GM21528 (cell line): Measurements from ENCODE around the gene DNAAF5.

Experiments used
- ATAC-seq: cut with Tn5 transposase; IDR thresholded peaks from one replicate; pipeline ENCODE4 v1.9.1; 2021; ENCODE audit warnings: mild to moderate bottlenecking, moderate library complexity; ENCODE audit not compliant: unreplicated experiment, low FRiP score

The DNAAF5 gene

GRCh38 chr7:726084-726853 lies at the start of gene DNAAF5:
Gene DNAAF5, plus strand, starts transcription at chr7:726699. Its CDS starts 22 bp downstream, at chr7:726721.
- peak; percentile 86 for ATAC-seq

DNA sequence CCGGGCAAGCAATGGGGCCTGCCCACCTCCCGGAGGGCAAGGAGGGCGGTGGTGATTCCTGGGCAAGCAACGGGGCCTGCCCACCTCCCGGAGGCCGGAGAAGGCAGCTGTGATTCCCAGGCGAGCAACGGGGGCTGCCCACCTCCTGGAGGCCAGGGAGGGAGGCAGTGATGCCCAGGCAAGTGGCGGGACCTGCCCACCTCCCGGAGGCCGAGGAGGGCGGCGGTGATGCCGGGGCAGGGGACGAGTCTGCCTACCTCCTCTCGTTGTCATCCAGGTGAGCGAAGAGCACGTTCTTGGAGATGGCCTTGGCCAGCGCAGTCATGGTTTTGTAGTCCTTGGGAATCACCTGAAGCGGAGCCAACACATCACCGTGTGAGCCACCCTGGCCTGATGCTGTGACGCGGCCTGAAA lies 49.5 kb upstream of the DNAAF5 start:
- ATAC-seq = no peak

- ATAC-seq = no peak
These were observed 45.9 kb upstream of the DNAAF5 start for GRCh38 chr7:680411-681127.

GRCh38 chr7:681551-682307 lies 44.8 kb upstream of the DNAAF5 start:
- ATAC-seq = no peak

- no peak for ATAC-seq
These were observed 43.7 kb upstream of the DNAAF5 start for GRCh38 chr7:682810-683209.

GRCh38 chr7:683526-684205 lies 42.8 kb upstream of the DNAAF5 start:
- no peak for ATAC-seq

DNA sequence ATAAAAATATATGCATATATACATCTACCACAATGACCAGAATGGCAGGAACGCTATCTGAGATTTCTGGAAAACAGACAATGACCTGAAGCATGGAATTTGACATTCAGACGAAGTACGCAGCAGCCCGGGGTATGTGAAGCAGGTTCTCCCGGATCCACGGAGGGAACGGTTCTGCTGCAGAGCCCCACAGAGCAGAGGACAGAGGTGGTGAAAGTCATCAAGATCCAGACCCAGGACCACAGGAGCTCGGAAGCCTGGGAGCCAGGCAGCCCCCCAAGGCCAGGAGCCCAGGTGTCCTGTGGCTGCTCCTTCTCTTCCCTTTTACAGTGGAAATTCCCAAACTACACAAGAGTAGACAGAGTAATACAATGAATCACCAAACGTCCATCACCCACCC lies 42.1 kb upstream of the DNAAF5 start:
- no peak for ATAC-seq

DNA sequence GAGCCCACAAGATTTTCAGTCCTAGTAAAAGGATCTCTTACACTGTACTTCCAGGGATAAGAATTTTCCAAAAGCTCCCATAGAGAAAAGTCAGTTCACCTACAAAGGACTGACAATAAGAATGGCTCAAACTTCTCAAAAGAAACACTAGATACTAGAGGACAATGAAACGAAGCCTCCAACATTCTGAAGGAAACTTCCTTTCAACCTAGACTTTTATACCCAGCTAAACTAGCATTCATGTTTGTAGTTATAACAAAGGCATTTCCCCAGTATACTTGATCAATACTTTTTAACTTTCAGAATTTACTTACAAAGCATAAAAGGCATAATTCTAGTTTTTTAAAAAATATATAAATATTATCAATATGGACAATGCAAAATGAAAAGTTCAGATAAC lies 41.0 kb upstream of the DNAAF5 start:
- ATAC-seq = no peak

GRCh38 chr7:690478-691360 lies 35.8 kb upstream of the DNAAF5 start:
- no peak for ATAC-seq

DNA sequence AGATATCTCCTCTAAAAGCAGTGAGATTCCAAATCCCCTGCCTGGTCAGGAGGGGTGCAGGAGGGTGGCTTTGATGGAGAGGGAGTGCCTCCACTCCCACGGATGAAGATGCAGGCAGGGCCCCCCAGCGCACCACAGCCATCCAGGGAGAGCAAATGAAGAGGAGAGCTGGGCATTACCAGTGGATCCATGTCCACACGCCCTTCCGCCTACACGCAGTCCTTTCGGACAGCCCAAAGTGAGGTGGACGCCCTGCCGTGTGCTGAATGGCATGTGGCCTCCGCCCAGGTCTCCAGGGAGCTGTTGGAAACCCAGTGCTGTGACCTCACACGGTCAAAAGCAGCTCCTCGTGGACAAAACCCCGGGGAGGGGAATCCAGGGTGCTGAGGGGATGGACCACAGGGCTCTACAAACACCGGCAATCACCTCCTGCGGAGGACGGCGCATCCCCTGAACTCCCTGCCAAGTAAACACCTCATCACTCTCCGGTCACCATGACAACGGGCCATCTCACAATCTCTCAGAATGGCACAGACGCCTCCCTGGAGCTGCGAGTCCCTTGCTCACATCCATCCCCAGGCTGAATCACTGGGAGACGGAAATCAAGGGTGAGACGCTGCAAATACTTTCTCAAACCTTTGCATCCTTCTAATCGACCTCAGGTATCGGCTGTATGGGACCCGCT lies 35.0 kb upstream of the DNAAF5 start:
- ATAC-seq = no peak

DNA sequence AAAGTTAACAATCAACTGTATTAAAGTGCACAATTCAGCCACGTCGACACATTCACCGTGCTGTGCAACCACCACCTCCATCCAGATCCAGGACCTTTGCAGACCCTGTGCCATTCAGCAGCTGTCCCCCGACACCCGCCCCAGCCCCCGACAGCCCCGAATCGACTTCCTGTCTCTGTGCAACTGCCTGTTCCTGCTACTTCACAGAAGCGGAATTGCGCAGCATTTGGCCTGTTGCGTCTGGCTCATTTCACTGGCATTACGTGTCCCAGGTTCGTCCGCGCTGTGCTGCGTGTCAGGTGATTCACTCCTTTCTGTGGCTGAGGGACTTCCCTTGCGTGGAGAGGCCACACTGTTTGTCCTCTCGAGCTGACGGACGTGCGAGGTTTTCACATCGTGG lies 33.2 kb upstream of the DNAAF5 start:
- ATAC-seq = no peak

DNA sequence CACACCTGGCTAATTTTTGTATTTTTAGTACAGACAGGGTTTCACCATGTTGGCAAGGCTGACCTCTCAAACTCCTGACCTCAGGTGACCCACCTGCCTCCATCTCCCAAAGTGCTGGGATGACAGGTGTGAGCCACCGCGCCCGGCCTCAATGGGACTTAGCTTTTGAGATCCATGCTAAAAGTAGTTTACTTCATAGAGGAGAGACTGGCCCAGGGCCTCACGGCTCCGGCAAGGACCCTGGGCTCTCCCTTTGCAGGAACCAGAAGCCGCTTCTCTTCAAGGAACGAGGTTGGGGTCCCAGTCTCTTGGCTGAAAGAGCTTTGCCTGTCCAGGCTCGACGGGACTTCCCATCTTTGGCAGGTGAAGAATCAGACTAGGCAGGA lies 30.1 kb upstream of the DNAAF5 start:
- ATAC-seq = no peak

GRCh38 chr7:696812-697551 lies 29.5 kb upstream of the DNAAF5 start:
- no peak for ATAC-seq

DNA sequence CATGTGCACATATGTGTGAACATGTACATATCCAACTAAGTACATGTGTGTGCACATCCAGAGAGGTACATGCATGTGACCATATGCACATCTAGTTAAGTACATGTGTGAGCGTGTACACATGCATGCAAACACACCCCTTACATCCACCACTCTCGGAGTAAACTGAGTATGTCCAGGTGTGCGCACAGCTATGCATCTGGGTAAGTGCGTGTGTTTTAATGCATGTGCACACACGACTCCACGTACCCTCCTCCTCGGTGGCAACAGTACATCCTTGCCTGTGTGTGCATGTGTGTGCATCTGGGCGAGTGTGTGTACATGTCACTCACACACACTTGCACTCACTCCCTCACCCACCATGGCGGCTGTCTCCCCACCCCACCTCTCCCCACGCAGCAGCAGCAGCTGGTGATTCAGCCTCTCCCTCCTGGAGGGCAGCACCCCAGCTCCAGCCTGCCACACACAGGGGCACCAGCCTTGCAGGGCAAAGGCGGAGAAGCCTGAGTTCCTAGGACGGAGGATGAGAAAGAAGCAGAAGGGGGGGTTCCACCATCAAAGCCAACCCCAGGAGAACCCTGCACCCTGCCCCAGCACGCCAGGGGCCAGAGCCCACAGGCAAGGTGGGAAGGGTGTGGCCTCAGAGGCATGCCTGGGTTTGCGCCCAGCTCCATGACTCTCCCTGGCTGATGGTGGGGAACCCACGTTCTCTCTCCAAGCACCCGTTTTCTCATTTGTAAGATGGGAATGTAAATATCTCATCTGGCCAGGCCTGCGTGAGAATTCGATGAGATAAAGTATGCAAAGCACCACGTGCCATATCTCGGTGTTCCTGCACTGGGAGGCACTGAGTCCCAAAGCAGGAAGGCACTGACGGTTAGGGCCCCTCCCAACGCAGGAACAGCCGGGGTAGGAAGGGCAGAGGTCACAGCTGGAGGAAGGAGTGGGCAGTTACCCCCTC lies 27.7 kb upstream of the DNAAF5 start:
- ATAC-seq = no peak

DNA sequence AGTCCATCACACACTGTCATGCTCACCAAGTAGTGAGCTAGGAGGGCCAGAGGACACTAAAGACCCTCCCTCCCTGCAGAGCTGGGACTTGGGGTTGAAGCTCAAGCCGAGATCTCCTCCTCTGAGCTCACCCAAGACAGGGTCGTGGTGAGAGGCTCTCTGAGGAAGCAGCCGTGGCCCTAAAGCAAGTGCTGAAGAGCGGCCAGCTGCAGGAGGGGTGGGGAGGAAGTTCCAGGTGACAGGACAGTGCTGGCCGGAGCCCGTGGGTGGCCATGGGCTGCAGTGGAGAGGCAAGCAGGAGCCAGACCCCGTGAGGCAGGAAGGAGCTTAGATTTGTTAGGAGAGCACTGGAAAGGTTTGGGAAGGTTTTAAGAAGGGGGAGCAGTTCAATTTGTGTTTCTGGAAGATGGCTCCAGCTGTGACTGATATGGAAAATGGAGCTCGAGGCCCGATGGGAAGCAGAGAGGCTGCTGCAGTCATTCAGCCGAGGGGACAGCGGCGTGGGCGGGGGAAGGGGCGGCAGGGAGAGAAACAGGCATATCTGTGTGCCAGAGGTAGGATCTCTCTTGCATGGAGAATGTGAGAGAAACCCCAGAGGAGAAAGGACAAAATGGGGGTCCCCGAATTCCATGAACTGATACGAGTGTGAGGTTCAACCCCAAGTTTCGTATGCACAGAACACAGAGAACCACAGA lies 26.9 kb upstream of the DNAAF5 start:
- no peak for ATAC-seq

GRCh38 chr7:701086-701671 lies 25.3 kb upstream of the DNAAF5 start:
- no peak for ATAC-seq

DNA sequence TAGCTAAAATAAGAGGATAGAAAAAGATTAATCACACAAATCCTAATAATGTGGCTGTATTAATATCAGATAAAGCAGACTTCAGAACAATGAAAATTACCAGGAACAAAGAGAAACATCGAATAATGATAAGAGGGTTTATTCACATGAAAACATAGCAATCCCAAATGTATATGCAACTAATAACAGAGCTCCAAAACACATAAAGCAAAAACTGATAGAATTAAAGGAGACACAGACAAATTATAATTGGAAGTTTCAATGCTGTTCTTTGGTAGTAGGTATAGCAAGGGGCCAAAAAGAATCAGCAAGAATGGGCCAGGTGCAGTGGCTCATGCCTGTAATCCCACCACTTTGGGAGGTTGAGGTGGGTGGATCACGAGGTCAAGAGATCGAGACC lies 23.4 kb upstream of the DNAAF5 start:
- no peak for ATAC-seq
